ENCODE results near the gene PHF5A. TPM values are rescaled to one million over a fixed set of nuclear protein-coding genes. Genes with fewer than 3 reads are reported as not detected.
"Not testable (repeated sequence)": the region's sequence is repeated elsewhere in the genome, so short reads cannot be mapped to it uniquely, and the experiment has no call there.

The PHF5A gene
- total and polyA plus RNA-seq, 7 experiments from 2014 or later = 22.4 to 63.9 (median 31.8) TPM

DNA sequence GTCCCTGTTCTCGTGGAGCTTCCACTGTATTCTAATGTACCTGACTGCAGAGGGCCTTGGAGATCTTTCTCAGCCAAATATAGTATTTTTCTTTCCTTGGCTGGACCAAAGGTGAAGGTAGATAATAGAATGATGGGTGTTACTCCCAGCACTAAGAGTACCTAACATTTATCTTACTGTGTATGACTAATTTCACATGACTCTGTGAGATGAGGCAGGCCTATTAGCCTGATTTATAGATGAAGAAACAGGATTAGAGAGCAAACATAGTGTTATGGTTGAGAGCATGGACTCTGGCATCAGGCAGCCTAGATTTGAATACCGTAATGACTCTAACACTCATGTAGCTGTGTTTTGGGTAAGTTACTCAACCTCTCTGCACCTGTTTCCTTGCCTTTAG is 3.1 kb upstream of the PHF5A start:
- Mint-ChIP-seq H3K4me3 (no peak overlapping the region), H3K36me3 (peaks cover 0 to 12% (median 8%) of the 10 kb centered on the region in 5 donors), H3K27ac (peak overlapping the region in 1 of 9 donors; percentile 11), H3K4me1 (peaks cover 24 to 65% (median 50%) of the 10 kb centered on the region in 7 donors), H3K27me3 (no peaks in the 10 kb centered on the region), H3K9me3 (peaks cover 0 to 2% (median 0%) of the 10 kb centered on the region in 11 donors)
- no peak for DNase-seq
- ATAC-seq = no peak
- Histone ChIP-seq H3K9me3 (ENCODE audit: control insufficient read depth in 2 of 3, low read length in 3 of 3) (no peaks in the 10 kb centered on the region), H3K27ac (ENCODE audit: low read depth, low read length) (peak overlapping the region; percentile 25), H3K27me3 (ENCODE audit: control insufficient read depth in 2 of 2, insufficient read depth in 2 of 2, low read length in 2 of 2) (no peaks in the 10 kb centered on the region), H3K36me3 (ENCODE audit: control insufficient read depth in 2 of 3, insufficient read depth in 3 of 3, low read length in 3 of 3) (peaks cover 0 to 24% (median 11%) of the 10 kb centered on the region in 3 experiments), H3K4me1 (ENCODE audit: control insufficient read depth in 2 of 2, insufficient read depth in 2 of 2, low read length in 2 of 2) (peaks cover 19 to 26% of the 10 kb centered on the region in 2 donors), H3K4me3 (ENCODE audit: low read length) (no peak overlapping the region)
- intact Hi-C loops (cut with micrococcal nuclease) = no loop called here
- CTCF ChIA-PET = no interaction called here
- POLR2A ChIA-PET = interaction anchor here (0.7 to 1.1 kb wide), 3 partner anchors 23 to 60 kb away, joined by 3 to 5 read pairs (median 4); partner anchors contain the start of gene TOB2

DNA sequence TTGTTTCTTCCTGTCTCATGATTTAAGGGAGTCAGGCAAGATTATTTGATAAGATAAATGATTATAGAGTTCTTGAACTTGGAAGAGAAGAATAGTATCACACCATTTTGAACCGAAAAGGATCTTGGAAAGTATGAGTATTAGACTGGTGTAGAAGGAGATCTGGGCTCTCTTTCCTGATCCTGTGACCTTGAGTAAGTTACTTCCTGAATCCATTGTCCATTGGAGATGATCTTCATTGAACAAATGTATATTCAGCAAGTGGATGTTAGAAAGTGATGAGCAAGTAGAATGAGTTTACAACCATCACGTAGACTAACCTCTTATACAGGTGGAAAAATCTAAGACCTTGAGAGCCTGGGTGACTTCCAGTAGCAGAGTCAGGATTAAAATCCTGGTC is 2.4 kb upstream of the PHF5A start:
- peak overlapping the region in 9 of 10 donors; percentile 15 to 94 (median 54) for H3K4me3 Mint-ChIP-seq
- peak overlapping the region in 8 of 9 donors; percentile 33 to 100 (median 72) for H3K27ac Mint-ChIP-seq
- H3K27ac ChIP-seq (ENCODE audit: low read depth, low read length) = peak overlapping the region; percentile 25
- H3K4me3 ChIP-seq (ENCODE audit: low read length) = no peak overlapping the region
- DNase-seq = no peak
- no peaks in the 10 kb centered on the region for H3K27me3 Mint-ChIP-seq
- H3K9me3 ChIP-seq (ENCODE audit: control insufficient read depth in 2 of 3, low read length in 3 of 3) = no peaks in the 10 kb centered on the region
- POLR2A ChIA-PET = interaction anchor here (1.1 kb wide), 1 partner anchor 22 kb away, joined by 4 read pairs; no protein-coding TSS in a partner anchor
- H3K9me3 Mint-ChIP-seq = peaks cover 0 to 2% (median 0%) of the 10 kb centered on the region in 11 donors
- H3K36me3 Mint-ChIP-seq = peaks cover 0 to 15% (median 12%) of the 10 kb centered on the region in 5 donors
- peaks cover 24 to 68% (median 54%) of the 10 kb centered on the region in 7 donors for H3K4me1 Mint-ChIP-seq
- peaks cover 6 to 31% (median 17%) of the 10 kb centered on the region in 3 experiments for H3K36me3 ChIP-seq (ENCODE audit: control insufficient read depth in 2 of 3, insufficient read depth in 3 of 3, low read length in 3 of 3)
- CTCF ChIA-PET = no interaction called here
- ATAC-seq = no peak
- no peaks in the 10 kb centered on the region for H3K27me3 ChIP-seq (ENCODE audit: control insufficient read depth in 2 of 2, insufficient read depth in 2 of 2, low read length in 2 of 2)
- intact Hi-C loops (cut with micrococcal nuclease) = no loop called here
- H3K4me1 ChIP-seq (ENCODE audit: control insufficient read depth in 2 of 2, insufficient read depth in 2 of 2, low read length in 2 of 2) = peaks cover 19 to 26% of the 10 kb centered on the region in 2 donors

DNA sequence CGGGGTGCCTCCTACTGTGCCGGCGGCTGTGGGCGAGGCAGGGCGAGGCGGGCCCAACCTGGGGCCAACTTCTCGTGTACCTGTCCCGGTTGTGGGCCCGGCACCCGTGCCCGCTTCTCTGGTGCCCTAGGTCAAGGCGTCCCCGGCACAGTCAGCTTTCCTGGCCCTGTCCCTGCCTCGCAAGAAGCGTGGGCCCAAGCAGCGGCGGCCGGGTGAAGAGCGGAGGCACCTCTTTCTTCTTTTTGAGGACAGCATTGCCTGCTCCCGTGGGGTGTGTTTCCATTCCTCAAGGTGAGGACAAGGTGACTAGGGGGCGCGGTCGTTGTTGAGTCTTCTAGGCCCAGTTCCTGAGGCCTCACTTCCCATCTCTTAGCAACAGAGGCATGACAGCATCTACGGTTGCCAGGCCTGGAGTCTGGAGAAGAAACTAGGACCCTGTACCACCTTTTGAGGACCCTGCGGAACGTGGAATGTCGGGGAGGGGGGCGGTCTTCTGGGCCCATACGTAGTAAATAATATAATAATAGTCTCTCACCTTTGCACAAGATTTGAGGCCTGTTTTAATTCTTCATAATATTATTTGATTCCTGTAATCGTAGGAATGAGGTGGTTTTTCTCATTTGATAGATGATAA is 843 bp upstream of the PHF5A start:
- intact Hi-C loops (cut with micrococcal nuclease) = loop anchor here (1.0 to 5.0 kb wide), 11 partner anchors 21 to 613 kb away; partner anchors contain the start of genes DESI1 (in 2 of the 2), XRCC6 (in 2 of the 2), PMM1 (in 1 of the 2) and POLR3H (in 1 of the 2)
- no peaks in the 10 kb centered on the region for H3K27me3 ChIP-seq (ENCODE audit: control insufficient read depth in 2 of 2, insufficient read depth in 2 of 2, low read length in 2 of 2)
- H3K4me3 ChIP-seq (ENCODE audit: low read length) = peak overlapping the region; percentile 76
- ChIA-PET CTCF (interaction anchor here (0.8 to 1.3 kb wide), 4 partner anchors 9 to 67 kb away, joined by 3 to 4 read pairs (median 3); no protein-coding TSS in a partner anchor), POLR2A (interaction anchor here (0.6 to 4.8 kb wide), 20 partner anchors 10 to 613 kb away, joined by 3 to 143 read pairs (median 4); partner anchors contain the start of genes PMM1, RANGAP1, ST13 and TEF)
- H3K36me3 Mint-ChIP-seq = peaks cover 1 to 22% (median 16%) of the 10 kb centered on the region in 5 donors
- peak overlapping the region; percentile 98 to 100 (median 99) for H3K27ac Mint-ChIP-seq
- H3K4me1 ChIP-seq (ENCODE audit: control insufficient read depth in 2 of 2, insufficient read depth in 2 of 2, low read length in 2 of 2) = peaks cover 19 to 26% of the 10 kb centered on the region in 2 donors
- DNase-seq (peak in 1 of 9 donors; percentile 57), ATAC-seq (no peak)
- H3K9me3 Mint-ChIP-seq = peaks cover 0 to 2% (median 0%) of the 10 kb centered on the region in 11 donors
- peak overlapping the region; percentile 88 to 94 (median 91) for H3K4me3 Mint-ChIP-seq
- peaks cover 22 to 76% (median 60%) of the 10 kb centered on the region in 7 donors for H3K4me1 Mint-ChIP-seq
- no peaks in the 10 kb centered on the region for H3K9me3 ChIP-seq (ENCODE audit: control insufficient read depth in 2 of 3, low read length in 3 of 3)
- no peaks in the 10 kb centered on the region for H3K27me3 Mint-ChIP-seq
- H3K36me3 ChIP-seq (ENCODE audit: control insufficient read depth in 2 of 3, insufficient read depth in 3 of 3, low read length in 3 of 3) = peaks cover 14 to 43% (median 19%) of the 10 kb centered on the region in 3 experiments
- H3K27ac ChIP-seq (ENCODE audit: low read depth, low read length) = peak overlapping the region; percentile 89

DNA sequence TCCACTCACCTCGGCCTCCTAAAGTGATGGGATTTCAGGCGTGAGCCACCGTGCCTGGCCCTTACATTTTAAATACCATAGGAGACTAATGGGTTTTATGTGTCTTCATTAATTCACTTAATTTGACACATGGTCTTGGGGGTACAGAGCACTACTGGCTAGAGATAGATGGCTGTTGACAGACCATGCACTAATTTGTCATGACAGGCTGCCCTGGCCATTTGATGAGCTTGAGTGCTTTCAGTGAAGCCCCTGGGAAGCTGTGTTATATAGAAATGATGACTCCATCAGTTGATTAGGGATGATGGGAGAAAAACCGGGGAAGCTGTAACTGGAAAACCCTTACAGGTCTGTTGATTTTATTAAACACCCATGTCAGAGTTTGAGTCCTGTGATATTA is 6.6 kb downstream of the PHF5A start:
- no peak for ATAC-seq
- no peak for DNase-seq
- no peak overlapping the region for H3K27ac ChIP-seq (ENCODE audit: low read depth, low read length)
- no peaks in the 10 kb centered on the region for H3K9me3 ChIP-seq (ENCODE audit: control insufficient read depth in 2 of 3, low read length in 3 of 3)
- ChIA-PET POLR2A (interaction anchor here (0.8 to 1.3 kb wide), 3 partner anchors 13 to 19 kb away, joined by 3 to 5 read pairs (median 4); partner anchors contain the start of gene TOB2), CTCF (interaction anchor here (1.2 kb wide), 1 partner anchor 25 kb away, joined by 3 read pairs; no protein-coding TSS in a partner anchor)
- H3K4me1 ChIP-seq (ENCODE audit: control insufficient read depth in 2 of 2, insufficient read depth in 2 of 2, low read length in 2 of 2) = no peaks in the 10 kb centered on the region
- H3K36me3 ChIP-seq (ENCODE audit: control insufficient read depth in 2 of 3, insufficient read depth in 3 of 3, low read length in 3 of 3) = peaks cover 23 to 77% (median 23%) of the 10 kb centered on the region in 3 experiments
- peaks cover 0 to 22% (median 16%) of the 10 kb centered on the region in 7 donors for H3K4me1 Mint-ChIP-seq
- intact Hi-C loops (cut with micrococcal nuclease) = no loop called here
- no peaks in the 10 kb centered on the region for H3K9me3 Mint-ChIP-seq
- H3K27ac Mint-ChIP-seq = no peak overlapping the region
- H3K4me3 Mint-ChIP-seq = no peak overlapping the region
- H3K27me3 ChIP-seq (ENCODE audit: control insufficient read depth in 2 of 2, insufficient read depth in 2 of 2, low read length in 2 of 2) = no peaks in the 10 kb centered on the region
- H3K27me3 Mint-ChIP-seq = no peaks in the 10 kb centered on the region
- H3K36me3 Mint-ChIP-seq = peaks cover 14 to 37% (median 19%) of the 10 kb centered on the region in 5 donors
- no peak overlapping the region for H3K4me3 ChIP-seq (ENCODE audit: low read length)

DNA sequence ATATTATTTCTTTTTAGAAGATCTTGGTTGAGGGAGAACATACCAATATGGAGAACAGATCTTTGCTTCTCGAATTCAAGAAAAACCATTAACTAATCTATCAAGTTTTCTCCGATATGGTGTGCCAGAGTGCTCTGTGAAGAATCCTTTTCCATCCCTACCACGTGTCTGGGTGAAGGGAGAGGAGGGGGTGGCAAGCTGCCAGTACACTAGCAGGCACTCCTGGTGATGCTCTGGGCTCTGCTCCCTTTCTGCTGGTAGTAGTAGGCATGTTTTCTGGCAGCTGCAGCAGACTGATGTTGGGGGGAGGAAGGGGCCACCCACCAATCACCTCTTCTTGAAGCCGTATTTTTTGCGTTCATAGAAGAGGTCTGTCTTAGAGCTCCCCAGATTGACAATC is 8.4 kb downstream of the PHF5A start:
- H3K4me3 ChIP-seq (ENCODE audit: low read length); DNase-seq; H3K9me3 ChIP-seq (ENCODE audit: control insufficient read depth in 2 of 3, low read length in 3 of 3); ATAC-seq; intact Hi-C loops (cut with micrococcal nuclease); H3K4me3 Mint-ChIP-seq; H3K9me3 Mint-ChIP-seq; H3K27me3 ChIP-seq (ENCODE audit: control insufficient read depth in 2 of 2, insufficient read depth in 2 of 2, low read length in 2 of 2); H3K27ac Mint-ChIP-seq; H3K27me3 Mint-ChIP-seq; H3K4me1 ChIP-seq (ENCODE audit: control insufficient read depth in 2 of 2, insufficient read depth in 2 of 2, low read length in 2 of 2); H3K27ac ChIP-seq (ENCODE audit: low read depth, low read length): not testable (repeated sequence)
- H3K36me3 ChIP-seq (ENCODE audit: control insufficient read depth in 2 of 3, insufficient read depth in 3 of 3, low read length in 3 of 3) = peaks cover 13 to 62% (median 14%) of the 10 kb centered on the region in 3 experiments
- Mint-ChIP-seq H3K4me1 (peaks cover 0 to 18% (median 12%) of the 10 kb centered on the region in 7 donors), H3K36me3 (peaks cover 13 to 32% (median 18%) of the 10 kb centered on the region in 5 donors)
- POLR2A ChIA-PET = interaction anchor here (1.3 kb wide), 1 partner anchor 8 kb away, joined by 3 read pairs; the partner anchor contains the start of genes ACO2 and PHF5A
- CTCF ChIA-PET = interaction anchor here (0.6 kb wide), 1 partner anchor 31 kb away, joined by 4 read pairs; no protein-coding TSS in a partner anchor

DNA sequence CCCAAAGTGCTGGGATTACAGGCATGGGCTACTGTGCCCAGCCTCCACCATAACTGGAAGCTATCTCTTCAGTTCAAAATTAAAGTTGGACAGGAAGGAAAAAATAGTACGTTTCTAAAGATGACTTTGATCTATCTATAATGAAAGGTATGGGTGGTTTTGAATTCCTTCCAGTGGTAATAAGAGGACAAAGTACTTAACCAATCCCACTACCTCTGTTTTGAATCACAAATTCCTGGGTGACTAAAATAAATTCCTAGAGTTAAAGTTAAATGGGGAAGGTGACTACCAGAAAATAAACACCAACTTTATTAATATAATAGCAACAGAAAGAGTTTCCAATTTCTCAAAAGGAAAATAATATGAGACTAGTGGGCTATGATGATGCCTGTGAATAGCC is 9.1 kb downstream of the PHF5A start:
- intact Hi-C loops (cut with micrococcal nuclease) = no loop called here
- no peaks in the 10 kb centered on the region for H3K27me3 ChIP-seq (ENCODE audit: control insufficient read depth in 2 of 2, insufficient read depth in 2 of 2, low read length in 2 of 2)
- H3K27ac ChIP-seq (ENCODE audit: low read depth, low read length) = no peak overlapping the region
- no peaks in the 10 kb centered on the region for H3K9me3 ChIP-seq (ENCODE audit: control insufficient read depth in 2 of 3, low read length in 3 of 3)
- ATAC-seq (no peak), DNase-seq (no peak)
- no peak overlapping the region for H3K4me3 ChIP-seq (ENCODE audit: low read length)
- H3K9me3 Mint-ChIP-seq = no peaks in the 10 kb centered on the region
- no peaks in the 10 kb centered on the region for H3K4me1 ChIP-seq (ENCODE audit: control insufficient read depth in 2 of 2, insufficient read depth in 2 of 2, low read length in 2 of 2)
- peaks cover 10 to 28% (median 14%) of the 10 kb centered on the region in 5 donors for H3K36me3 Mint-ChIP-seq
- H3K36me3 ChIP-seq (ENCODE audit: control insufficient read depth in 2 of 3, insufficient read depth in 3 of 3, low read length in 3 of 3) = peaks cover 9 to 55% (median 13%) of the 10 kb centered on the region in 3 experiments
- ChIA-PET POLR2A (interaction anchor here (1.3 kb wide), 1 partner anchor 9 kb away, joined by 3 read pairs; the partner anchor contains the start of genes ACO2 and PHF5A), CTCF (no interaction called here)
- peaks cover 0 to 13% (median 10%) of the 10 kb centered on the region in 7 donors for H3K4me1 Mint-ChIP-seq
- H3K27ac Mint-ChIP-seq = no peak overlapping the region
- H3K4me3 Mint-ChIP-seq = no peak overlapping the region
- no peaks in the 10 kb centered on the region for H3K27me3 Mint-ChIP-seq
